A549 (cell line): ENCODE measurements around the gene FAM20A. TPM values are rescaled to one million over a fixed set of nuclear protein-coding genes. Genes with fewer than 3 reads are reported as not detected.
A peak's percentile ranks its signal among the peaks of the same experiment; 100 is the strongest.

ENCODE experiments used
- ATAC-seq, 2 experiments: fragments of 200-7000 bp in 1 of 2; fragments of >200 bp in 1 of 2; cut with Nextera tagmentation in 1 of 2; cut with Tn5 transposase in 1 of 2; 3 replicates each; pipeline versions ENCODE4 v1.8.0 to v1.9.1; 2018 to 2020; ENCODE audit warnings: mild to moderate bottlenecking in 1 of 2, moderate library complexity in 1 of 2
- CTCF ChIA-PET: fragments of 300-600 bp; sonication (Branson Sonifier 250); formaldehyde crosslinking; extraction: SDS; loops from one replicate; lab custom pipeline; 2021; ENCODE audit warnings: antibody characterized with exemption, inconsistent platforms; lab: Yijun Ruan, JAX
- POLR2A ChIA-PET: fragments of 350-600 bp; formaldehyde crosslinking; extraction: SDS; loops from one replicate; lab custom pipeline; 2021; ENCODE audit warnings: antibody characterized with exemption, inconsistent platforms; lab: Yijun Ruan, JAX
- DNase-seq, 2 experiments: peaks; one replicate each; pipeline versions ENCODE4 v3.0.0 to v3.0.0-alpha.2; 2011 to 2016; ENCODE audit warnings: low read depth in 1 of 2, low spot score in 1 of 2
- FAIRE-seq: peaks from 2 replicates; lab custom pipeline; 2011; peaks lifted over from hg19 to GRCh38; lab: Jason Lieb, UNC
- H3K27ac ChIP-seq, 2 experiments: fragments of >200 bp; sonication (Bioruptor Twin); formaldehyde crosslinking; 3 replicates each; pipeline ENCODE4 v1.5.1; 2016 to 2017
- H3K4me1 ChIP-seq: fragments of >200 bp; sonication (Bioruptor Twin); formaldehyde crosslinking; 3 replicates; pipeline ENCODE4 v1.6.1; 2016
- H3K4me2 ChIP-seq: fragments of >200 bp; sonication (Bioruptor Twin); formaldehyde crosslinking; 3 replicates; pipeline ENCODE4 v1.6.1; 2016
- H3K4me3 ChIP-seq: fragments of >200 bp; sonication (Bioruptor Twin); formaldehyde crosslinking; 3 replicates; pipeline ENCODE4 v1.5.1; 2016
- H3K9me3 ChIP-seq: fragments of >200 bp; sonication (Bioruptor Twin); formaldehyde crosslinking; 3 replicates; pipeline ENCODE4 v1.6.1; 2016
- BCL3 ChIP-seq: fragments of >200 bp; sonication (Bioruptor Twin); formaldehyde crosslinking; IDR thresholded peaks from 3 replicates; pipeline ENCODE4 v1.6.1; 2016
- BHLHE40 ChIP-seq: IDR thresholded peaks from 2 replicates; pipeline ENCODE4 v1.6.1; 2012; ENCODE audit warnings: low read depth, low read length, inconsistent platforms
- CBX8 ChIP-seq: fragments of 200-600 bp; sonication (generic); IDR thresholded peaks from 2 replicates; pipeline ENCODE4 v1.6.1; 2016
- EP300 ChIP-seq, 2 experiments: fragments of >200 bp; sonication (Bioruptor Twin); formaldehyde crosslinking; IDR thresholded peaks; 2 replicates in 1 of 2; 3 replicates in 1 of 2; pipeline ENCODE4 v1.6.1; 2016 to 2017
- ESRRA ChIP-seq: fragments of 150-350 bp; IDR thresholded peaks from 2 replicates; pipeline ENCODE4 v1.6.1; 2014; ENCODE audit warnings: mild to moderate bottlenecking, low read length, borderline replicate concordance
- FOSB ChIP-seq: fragments of 250-450 bp; sonication (Bioruptor Pico); IDR thresholded peaks from 2 replicates; pipeline ENCODE4 v1.5.0; 2020; ENCODE audit warnings: mild to moderate bottlenecking, moderate library complexity
- HDAC2 ChIP-seq: fragments of 200-600 bp; sonication (generic); IDR thresholded peaks from 2 replicates; pipeline ENCODE4 v1.6.1; 2016
- HOXA7 ChIP-seq: fragments of 250-450 bp; sonication (Bioruptor Pico); IDR thresholded peaks from 2 replicates; pipeline ENCODE4 v1.5.0; 2020; ENCODE audit warnings: mild to moderate bottlenecking, moderate library complexity
- HOXB13 ChIP-seq: fragments of 250-450 bp; sonication (Bioruptor Pico); IDR thresholded peaks from 2 replicates; pipeline ENCODE4 v1.5.0; 2020; ENCODE audit warnings: low read depth, mild to moderate bottlenecking, moderate library complexity
- JUN ChIP-seq, 2 experiments: fragments of >200 bp; sonication (Bioruptor Twin); formaldehyde crosslinking; IDR thresholded peaks; 2 replicates in 1 of 2; 3 replicates in 1 of 2; pipeline ENCODE4 v1.6.1; 2016 to 2017
- MAZ ChIP-seq: fragments of 150-350 bp; IDR thresholded peaks from 2 replicates; pipeline ENCODE4 v1.6.1; 2014; ENCODE audit warnings: antibody characterized with exemption, low read depth, low read length, borderline replicate concordance
- PHF8 ChIP-seq: fragments of 200-600 bp; sonication (generic); IDR thresholded peaks from 2 replicates; pipeline ENCODE4 v1.6.1; 2016; ENCODE audit warnings: low read depth, mild to moderate bottlenecking, antibody characterized with exemption, moderate library complexity, borderline replicate concordance
- POLR2A ChIP-seq: IDR thresholded peaks from 2 replicates; pipeline ENCODE4 v1.6.1; 2012; ENCODE audit warnings: mild to moderate bottlenecking, low read length
- RFX5 ChIP-seq: fragments of 450-650 bp; IDR thresholded peaks from 2 replicates; pipeline ENCODE4 v1.7.1; 2014; ENCODE audit warnings: antibody characterized with exemption, mild to moderate bottlenecking, moderate library complexity
- SMC3 ChIP-seq: fragments of >200 bp; sonication (Bioruptor Twin); formaldehyde crosslinking; IDR thresholded peaks from 3 replicates; pipeline ENCODE4 v1.6.1; 2018; ENCODE audit warnings: inconsistent platforms
- TFCP2L1 ChIP-seq: fragments of 250-450 bp; sonication (Bioruptor Pico); IDR thresholded peaks from 2 replicates; pipeline ENCODE4 v1.5.0; 2021; ENCODE audit warnings: mild to moderate bottlenecking
- ZSCAN20 ChIP-seq: fragments of 250-450 bp; sonication (Bioruptor Pico); IDR thresholded peaks from 2 replicates; pipeline ENCODE4 v1.8.0; 2022; ENCODE audit warnings: mild to moderate bottlenecking, moderate library complexity
- WGBS: methylation state at CpG from one replicate; pipeline ENCODE4 v1.1.6; 2017; ENCODE audit errors: missing lambda C conversion rate; 5-methylcytosine and 5-hydroxymethylcytosine counted together
- polyA plus RNA-seq, 4 experiments: library from polyadenylated mRNA; depleted of rRNA in 3 of 4; stranded (reverse); fragments of >200 nt; fragmentation: RNase III in 1 of 4; extraction: RNeasy Plus Mini Kit Qiagen cat#74134 plus additional on column Dnase treatment in 1 of 4; gene quantifications; 2 replicates in 3 of 4; 3 replicates in 1 of 4; pipeline ENCODE4 v1.2.3, GENCODE V29; 2011 to 2017
- TF ChIP-seq, protein P1 (sequence below): fragments of 450-650 bp; IDR thresholded peaks from 2 replicates; pipeline ENCODE4 v1.6.1; 2014; ENCODE audit warnings: antibody characterized with exemption
- TF ChIP-seq, protein P2 (sequence below): fragments of 250-450 bp; sonication (Bioruptor Pico); IDR thresholded peaks from 2 replicates; pipeline ENCODE4 v1.5.0; 2021; ENCODE audit warnings: mild to moderate bottlenecking, moderate library complexity, borderline replicate concordance
- TF ChIP-seq, protein P3 (sequence below): fragments of 200-600 bp; sonication (generic); IDR thresholded peaks from 2 replicates; pipeline ENCODE4 v1.6.1; 2016; ENCODE audit warnings: antibody characterized with exemption, mild to moderate bottlenecking, moderate library complexity
- TF ChIP-seq, protein P4 (sequence below): fragments of >200 bp; sonication (Bioruptor Twin); formaldehyde crosslinking; IDR thresholded peaks from 2 replicates; pipeline ENCODE4 v1.6.1; 2016

FAM20A gene
- polyA plus RNA-seq, 2 of the 4 experiments (the other 2 are of a cell fraction), result 0.05 to 0.09 TPM

GRCh38 chr17:68513932-68514331, 87.2 kb downstream of the FAM20A start:
- Histone ChIP-seq H3K4me3 (peak overlapping the region; percentile 80), H3K4me2 (peak overlapping the region; percentile 90), H3K4me1 (peaks cover 22% of the 10 kb centered on the region), H3K27ac (peak overlapping the region; percentile 95 to 96), H3K9me3 (no peaks in the 10 kb centered on the region)
- ChIA-PET CTCF (interaction anchor here (0.6 to 1.2 kb wide), 2 partner anchors 16 to 137 kb away, joined by 3 read pairs; no protein-coding TSS in a partner anchor), POLR2A (no interaction called here)
- FAIRE-seq (no peak), ATAC-seq (no peak), DNase-seq (no peak)
- 10% methylated on average over 3 of the region's 3 CpGs for WGBS
- TF ChIP-seq BHLHE40 (no peak), ESRRA (no peak), CBX8 (no peak)
- TF ChIP-seq, protein P1, sequence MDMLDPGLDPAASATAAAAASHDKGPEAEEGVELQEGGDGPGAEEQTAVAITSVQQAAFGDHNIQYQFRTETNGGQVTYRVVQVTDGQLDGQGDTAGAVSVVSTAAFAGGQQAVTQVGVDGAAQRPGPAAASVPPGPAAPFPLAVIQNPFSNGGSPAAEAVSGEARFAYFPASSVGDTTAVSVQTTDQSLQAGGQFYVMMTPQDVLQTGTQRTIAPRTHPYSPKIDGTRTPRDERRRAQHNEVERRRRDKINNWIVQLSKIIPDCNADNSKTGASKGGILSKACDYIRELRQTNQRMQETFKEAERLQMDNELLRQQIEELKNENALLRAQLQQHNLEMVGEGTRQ, result no peak

GRCh38 chr17:68512960-68513474, 88.2 kb downstream of the FAM20A start:
- Histone ChIP-seq H3K4me3 (peak overlapping the region; percentile 80), H3K27ac (peak overlapping the region; percentile 95 to 96), H3K9me3 (no peaks in the 10 kb centered on the region), H3K4me2 (peak overlapping the region; percentile 90), H3K4me1 (peaks cover 22% of the 10 kb centered on the region)
- DNase-seq, result peak; percentile 49 to 69
- ChIA-PET CTCF (interaction anchor here (1.0 to 1.7 kb wide), 4 partner anchors 13 to 312 kb away, joined by 3 to 7 read pairs (median 4); no protein-coding TSS in a partner anchor), POLR2A (interaction anchor here (0.6 to 1.7 kb wide), 5 partner anchors 10 to 247 kb away, joined by 4 to 9 read pairs (median 7); no protein-coding TSS in a partner anchor)
- no peak for TF ChIP-seq HOXA7
- TF ChIP-seq, protein P2, sequence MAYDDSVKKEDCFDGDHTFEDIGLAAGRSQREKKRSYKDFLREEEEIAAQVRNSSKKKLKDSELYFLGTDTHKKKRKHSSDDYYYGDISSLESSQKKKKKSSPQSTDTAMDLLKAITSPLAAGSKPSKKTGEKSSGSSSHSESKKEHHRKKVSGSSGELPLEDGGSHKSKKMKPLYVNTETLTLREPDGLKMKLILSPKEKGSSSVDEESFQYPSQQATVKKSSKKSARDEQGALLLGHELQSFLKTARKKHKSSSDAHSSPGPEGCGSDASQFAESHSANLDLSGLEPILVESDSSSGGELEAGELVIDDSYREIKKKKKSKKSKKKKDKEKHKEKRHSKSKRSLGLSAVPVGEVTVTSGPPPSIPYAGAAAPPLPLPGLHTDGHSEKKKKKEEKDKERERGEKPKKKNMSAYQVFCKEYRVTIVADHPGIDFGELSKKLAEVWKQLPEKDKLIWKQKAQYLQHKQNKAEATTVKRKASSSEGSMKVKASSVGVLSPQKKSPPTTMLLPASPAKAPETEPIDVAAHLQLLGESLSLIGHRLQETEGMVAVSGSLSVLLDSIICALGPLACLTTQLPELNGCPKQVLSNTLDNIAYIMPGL (CRISPR knock-in tag), result no peak
- TF ChIP-seq HDAC2, result no peak
- no peak for TF ChIP-seq EP300 (IDR thresholded peaks at IDR 0.05)
- TF ChIP-seq, protein P3, sequence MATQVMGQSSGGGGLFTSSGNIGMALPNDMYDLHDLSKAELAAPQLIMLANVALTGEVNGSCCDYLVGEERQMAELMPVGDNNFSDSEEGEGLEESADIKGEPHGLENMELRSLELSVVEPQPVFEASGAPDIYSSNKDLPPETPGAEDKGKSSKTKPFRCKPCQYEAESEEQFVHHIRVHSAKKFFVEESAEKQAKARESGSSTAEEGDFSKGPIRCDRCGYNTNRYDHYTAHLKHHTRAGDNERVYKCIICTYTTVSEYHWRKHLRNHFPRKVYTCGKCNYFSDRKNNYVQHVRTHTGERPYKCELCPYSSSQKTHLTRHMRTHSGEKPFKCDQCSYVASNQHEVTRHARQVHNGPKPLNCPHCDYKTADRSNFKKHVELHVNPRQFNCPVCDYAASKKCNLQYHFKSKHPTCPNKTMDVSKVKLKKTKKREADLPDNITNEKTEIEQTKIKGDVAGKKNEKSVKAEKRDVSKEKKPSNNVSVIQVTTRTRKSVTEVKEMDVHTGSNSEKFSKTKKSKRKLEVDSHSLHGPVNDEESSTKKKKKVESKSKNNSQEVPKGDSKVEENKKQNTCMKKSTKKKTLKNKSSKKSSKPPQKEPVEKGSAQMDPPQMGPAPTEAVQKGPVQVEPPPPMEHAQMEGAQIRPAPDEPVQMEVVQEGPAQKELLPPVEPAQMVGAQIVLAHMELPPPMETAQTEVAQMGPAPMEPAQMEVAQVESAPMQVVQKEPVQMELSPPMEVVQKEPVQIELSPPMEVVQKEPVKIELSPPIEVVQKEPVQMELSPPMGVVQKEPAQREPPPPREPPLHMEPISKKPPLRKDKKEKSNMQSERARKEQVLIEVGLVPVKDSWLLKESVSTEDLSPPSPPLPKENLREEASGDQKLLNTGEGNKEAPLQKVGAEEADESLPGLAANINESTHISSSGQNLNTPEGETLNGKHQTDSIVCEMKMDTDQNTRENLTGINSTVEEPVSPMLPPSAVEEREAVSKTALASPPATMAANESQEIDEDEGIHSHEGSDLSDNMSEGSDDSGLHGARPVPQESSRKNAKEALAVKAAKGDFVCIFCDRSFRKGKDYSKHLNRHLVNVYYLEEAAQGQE, result no peak
- TF ChIP-seq SMC3, result no peak
- no peak for TF ChIP-seq ZSCAN20 (CRISPR knock-in tag)
- TF ChIP-seq HOXB13, result no peak
- ATAC-seq, result peak; percentile 12 to 19; a peak in 5 of 6 replicates
- WGBS, result under 1% methylated on average over 20 of the region's 20 CpGs
- FAIRE-seq, result no peak

DNA sequence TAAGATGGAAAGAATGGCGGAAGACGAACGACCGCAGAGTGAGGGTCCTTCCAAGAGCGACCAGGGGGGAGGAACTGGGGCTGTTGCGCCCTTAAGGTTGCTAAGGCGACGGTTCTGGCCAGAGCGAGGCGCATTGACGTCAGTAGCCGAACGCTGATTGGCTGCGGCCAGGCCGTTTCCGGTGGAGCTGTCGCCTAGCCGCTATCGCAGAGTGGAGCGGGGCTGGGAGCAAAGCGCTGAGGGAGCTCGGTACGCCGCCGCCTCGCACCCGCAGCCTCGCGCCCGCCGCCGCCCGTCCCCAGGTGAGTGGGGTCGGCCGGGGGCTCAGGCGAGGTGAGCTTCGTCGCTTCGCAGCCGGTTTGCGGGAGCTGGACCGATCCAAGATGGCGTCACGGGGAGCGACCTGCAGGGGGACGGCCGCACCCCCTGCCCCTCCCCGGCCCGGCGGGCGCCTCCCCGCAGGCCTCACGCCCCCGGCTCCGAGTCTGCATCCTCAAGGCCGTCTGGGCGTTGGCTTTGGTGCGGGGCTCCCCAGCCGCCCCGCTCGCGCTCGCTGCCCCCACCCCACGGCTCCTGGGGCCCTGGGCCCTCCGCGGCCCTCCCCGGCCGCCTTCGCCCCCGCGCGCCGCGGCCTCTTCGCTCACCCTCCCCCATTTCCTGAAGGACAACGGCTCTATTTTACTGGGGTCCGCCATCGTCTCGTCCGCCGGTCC, 88.8 kb downstream of the FAM20A start, which contains the start of gene PRKAR1A:
TSS of gene PRKAR1A (plus strand) at position 184 of the 713 bp plus-strand sequence. CDS start 2,970 bp downstream, outside the sequence.
- ATAC-seq (peak; percentile 92 to 93), DNase-seq (peak; percentile 96 to 97), FAIRE-seq (no peak)
- ChIA-PET POLR2A (interaction anchor here (0.6 to 1.7 kb wide), 9 partner anchors 9 to 800 kb away, joined by 3 to 9 read pairs (median 4); no protein-coding TSS in a partner anchor), CTCF (interaction anchor here (0.6 to 1.7 kb wide), 6 partner anchors 14 to 688 kb away, joined by 3 to 7 read pairs (median 4); no protein-coding TSS in a partner anchor)
- no peaks in the 10 kb centered on the region for H3K9me3 ChIP-seq
- peaks cover 22% of the 10 kb centered on the region for H3K4me1 ChIP-seq
- H3K27ac ChIP-seq, result peak within 1 kb of the TSS; percentile 95 to 96
- H3K4me3 ChIP-seq, result peak within 1 kb of the TSS; percentile 80
- H3K4me2 ChIP-seq, result peak within 1 kb of the TSS; percentile 90
- 1% methylated on average over 51 of the region's 81 CpGs for WGBS
- TF ChIP-seq JUN (IDR thresholded peaks at IDR 0.05), result peak; percentile 69 to 79; a peak in 4 of 5 replicates
- TF ChIP-seq ZSCAN20 (CRISPR knock-in tag), result no peak
- 0 out of 3 replicates have a peak, but pooled peaks have one; percentile 6 for TF ChIP-seq SMC3
- TF ChIP-seq MAZ, result 0 out of 2 replicates have a peak, but pooled peaks have one; percentile 11
- peak; percentile 93 for TF ChIP-seq TFCP2L1 (CRISPR knock-in tag)
- TF ChIP-seq FOSB (CRISPR knock-in tag), result no peak
- TF ChIP-seq BCL3, result peak; percentile 69; the same call in 2 of the 3 replicates
- no peak for TF ChIP-seq HOXB13
- TF ChIP-seq EP300 (IDR thresholded peaks at IDR 0.05), result peak in 1 of 2 experiments; percentile 11; a peak in 1 of 5 replicates
- TF ChIP-seq, protein P4, sequence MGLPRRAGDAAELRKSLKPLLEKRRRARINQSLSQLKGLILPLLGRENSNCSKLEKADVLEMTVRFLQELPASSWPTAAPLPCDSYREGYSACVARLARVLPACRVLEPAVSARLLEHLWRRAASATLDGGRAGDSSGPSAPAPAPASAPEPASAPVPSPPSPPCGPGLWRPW, result no peak
- TF ChIP-seq PHF8, result peak; percentile 66
- peak; percentile 57 for TF ChIP-seq RFX5
- peak; percentile 78 for TF ChIP-seq POLR2A
